ENCODE data around the gene VKORC1. TPM values are rescaled to one million over a fixed set of nuclear protein-coding genes. Genes with fewer than 3 reads are reported as not detected.
A peak's percentile ranks its signal among the peaks of the same experiment; 100 is the strongest.

VKORC1 gene
- polyA plus RNA-seq, 3 donors = 59.2 to 113 (median 91.2) TPM

DNA sequence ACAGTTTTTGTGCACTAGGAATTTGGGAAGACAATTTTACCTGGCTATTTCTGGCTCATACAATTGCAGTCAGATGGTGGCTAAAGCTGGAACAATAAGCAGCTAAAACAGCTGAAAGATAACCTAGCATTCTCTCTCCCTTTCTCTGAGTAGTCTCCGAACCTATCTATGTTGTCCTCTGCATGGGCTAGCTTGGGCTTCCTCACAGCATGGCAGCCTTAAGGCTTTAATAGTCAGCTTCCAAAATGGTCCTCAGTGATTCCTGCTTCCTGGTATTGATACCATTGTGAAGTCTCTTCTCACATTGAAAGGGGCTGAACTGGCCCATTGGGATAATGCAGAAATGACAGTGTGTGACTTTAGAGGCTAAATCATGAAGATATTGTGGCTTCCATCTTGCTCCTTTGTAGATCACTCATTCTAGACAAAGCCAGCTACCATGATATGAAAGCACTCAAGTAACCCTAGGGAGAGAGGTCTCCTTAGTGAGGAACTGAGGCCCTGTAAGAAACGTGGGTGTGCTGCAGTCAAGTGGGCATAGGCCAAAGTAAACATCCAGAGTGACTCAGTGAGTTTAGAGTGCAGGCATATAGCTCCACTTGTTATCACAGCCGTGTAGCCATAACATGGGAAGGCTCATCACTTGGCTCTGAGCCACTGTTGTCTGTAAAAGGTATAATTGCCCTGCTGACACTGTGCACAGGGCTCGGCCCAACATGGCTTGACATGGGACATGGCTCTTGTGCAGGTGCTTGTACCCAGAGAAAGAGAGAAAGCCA, 5.5 kb upstream of the VKORC1 start:
- intact Hi-C loops (cut with micrococcal nuclease) = loop anchor here in 1 of 2 donors (10.0 kb wide), 2 partner anchors 45 to 145 kb away; partner anchors contain the start of gene SETD1A
- no peak for TF ChIP-seq CTCF (IDR thresholded peaks at IDR 0.05)

GRCh38 chr16:31094088-31094423, 541 bp downstream of the VKORC1 start:
- H3K27ac Mint-ChIP-seq = peak overlapping the region; percentile 66 to 92 (median 81)
- H3K27me3 ChIP-seq (ENCODE audit: control insufficient read depth in 2 of 2, insufficient read depth in 2 of 2, low read length in 2 of 2) = no peaks in the 10 kb centered on the region
- peak overlapping the region; percentile 52 to 74 for H3K27ac ChIP-seq (ENCODE audit: low read depth in 1 of 2, low read length in 2 of 2)
- H3K9me3 ChIP-seq (replicated peaks in 1 of 2; ENCODE audit: control insufficient read depth in 1 of 2, insufficient read depth in 1 of 2, low read length in 2 of 2) = no peaks in the 10 kb centered on the region
- H3K9ac ChIP-seq (ENCODE audit: insufficient read depth, low read length, poor library complexity, severe bottlenecking) = peak overlapping the region; percentile 75
- H3K79me2 ChIP-seq (ENCODE audit: insufficient read depth, low read length) = peaks cover 24% of the 10 kb centered on the region
- WGBS (ENCODE audit: insufficient coverage) = 2% methylated on average over 17 of the region's 20 CpGs
- TF ChIP-seq CTCF (IDR thresholded peaks at IDR 0.05) = no peak
- H3K4me1 Mint-ChIP-seq = peaks cover 21% of the 10 kb centered on the region
- peaks cover 11 to 20% of the 10 kb centered on the region in 2 donors for H3K36me3 ChIP-seq (replicated peaks in 1 of 2; ENCODE audit: control insufficient read depth in 1 of 2, insufficient read depth in 2 of 2, low read length in 2 of 2)
- DNase-seq = no peak
- peak overlapping the region; percentile 99 for H3K4me2 ChIP-seq (replicated peaks; ENCODE audit: extremely low read depth, low read length, poor library complexity, severe bottlenecking)
- H4K20me1 ChIP-seq (ENCODE audit: insufficient read depth, low read length) = peaks cover 4% of the 10 kb centered on the region
- H3K36me3 Mint-ChIP-seq = peaks cover 21 to 28% of the 10 kb centered on the region in 2 donors
- intact Hi-C loops (cut with micrococcal nuclease) = loop anchor here (2.0 to 10.0 kb wide), 5 partner anchors 19 to 139 kb away; partner anchors contain the start of genes HSD3B7 (in 1 of the 2), SETD1A (in 1 of the 2), STX4 (in 1 of the 2) and ZNF646 (in 1 of the 2)
- peaks cover 0 to 2% (median 1%) of the 10 kb centered on the region in 3 donors for H3K27me3 Mint-ChIP-seq (ENCODE audit: low read depth in 3 of 3)
- H3K4me3 Mint-ChIP-seq = peak overlapping the region; percentile 89 to 98
- peak overlapping the region; percentile 96 for H2AFZ ChIP-seq (ENCODE audit: insufficient read depth, low read depth, low read length, poor library complexity, severe bottlenecking)
- peak overlapping the region; percentile 49 to 92 (median 92) for H3K4me3 ChIP-seq (replicated peaks in 1 of 3; ENCODE audit: low read depth in 2 of 3, low read length in 3 of 3)
- peaks cover 25 to 29% of the 10 kb centered on the region in 2 donors for H3K4me1 ChIP-seq (ENCODE audit: control insufficient read depth in 1 of 2, insufficient read depth in 2 of 2, low read length in 2 of 2)
- peaks cover 0 to 2% (median 0%) of the 10 kb centered on the region in 7 donors for H3K9me3 Mint-ChIP-seq

More for the DNA sequence above, 5.5 kb upstream of the VKORC1 start:
- 88% methylated on average over 4 of the region's 4 CpGs for WGBS (ENCODE audit: insufficient coverage)
- no peak overlapping the region for H3K27ac Mint-ChIP-seq
- peaks cover 1 to 5% (median 2%) of the 10 kb centered on the region in 3 donors for H3K27me3 Mint-ChIP-seq (ENCODE audit: low read depth in 3 of 3)
- Histone ChIP-seq H3K4me3 (replicated peaks in 1 of 3; ENCODE audit: low read depth in 2 of 3, low read length in 3 of 3) (no peak overlapping the region), H3K9ac (ENCODE audit: insufficient read depth, low read length, poor library complexity, severe bottlenecking) (no peak overlapping the region), H3K4me2 (replicated peaks; ENCODE audit: extremely low read depth, low read length, poor library complexity, severe bottlenecking) (no peak overlapping the region), H2AFZ (ENCODE audit: insufficient read depth, low read depth, low read length, poor library complexity, severe bottlenecking) (no peak overlapping the region), H3K9me3 (replicated peaks in 1 of 2; ENCODE audit: control insufficient read depth in 1 of 2, insufficient read depth in 1 of 2, low read length in 2 of 2) (peaks cover 0 to 5% of the 10 kb centered on the region in 2 donors), H3K79me2 (ENCODE audit: insufficient read depth, low read length) (no peaks in the 10 kb centered on the region), H3K36me3 (replicated peaks in 1 of 2; ENCODE audit: control insufficient read depth in 1 of 2, insufficient read depth in 2 of 2, low read length in 2 of 2) (no peaks in the 10 kb centered on the region), H3K4me1 (ENCODE audit: control insufficient read depth in 1 of 2, insufficient read depth in 2 of 2, low read length in 2 of 2) (peaks cover 9 to 12% of the 10 kb centered on the region in 2 donors), H4K20me1 (ENCODE audit: insufficient read depth, low read length) (no peaks in the 10 kb centered on the region), H3K27ac (ENCODE audit: low read depth in 1 of 2, low read length in 2 of 2) (no peak overlapping the region), H3K27me3 (ENCODE audit: control insufficient read depth in 2 of 2, insufficient read depth in 2 of 2, low read length in 2 of 2) (no peaks in the 10 kb centered on the region)
- H3K4me3 Mint-ChIP-seq = no peak overlapping the region
- peaks cover 8% of the 10 kb centered on the region for H3K4me1 Mint-ChIP-seq
- H3K36me3 Mint-ChIP-seq = no peaks in the 10 kb centered on the region
- no peak for DNase-seq
- peaks cover 2 to 10% (median 4%) of the 10 kb centered on the region in 7 donors for H3K9me3 Mint-ChIP-seq
